Coronary artery (tissue), 2 donors: ENCODE data around the gene MRPS6.

Source experiments
- DNase-seq: peaks from one replicate; pipeline ENCODE4 v3.0.0-alpha.2; 2017; ENCODE audit warnings: low spot score
- H3K27ac ChIP-seq, 2 donors: fragments of 200-600 bp; sonication (generic); one replicate each; pipeline ENCODE4 v1.5.1; 2016 to 2019
- H3K4me3 ChIP-seq: fragments of 200-600 bp; sonication (generic); 2 replicates; pipeline ENCODE4 v1.5.1; 2016; ENCODE audit warnings: mild to moderate bottlenecking, moderate library complexity
- CTCF ChIP-seq: fragments of 200-600 bp; sonication (generic); IDR thresholded peaks from one replicate; pipeline ENCODE4 v1.5.1; 2019; ENCODE audit warnings: antibody characterized with exemption

Gene MRPS6

GRCh38 chr21:34046917-34047316 lies 26.5 kb upstream of the MRPS6 start:
- no peak overlapping the region for H3K27ac ChIP-seq
- H3K4me3 ChIP-seq, result no peak overlapping the region
- no peak for DNase-seq
- TF ChIP-seq CTCF, result no peak

- Histone ChIP-seq H3K27ac (no peak overlapping the region), H3K4me3 (no peak overlapping the region)
- TF ChIP-seq CTCF, result no peak
- DNase-seq, result no peak
Observed at GRCh38 chr21:34047835-34048234, 25.5 kb upstream of the MRPS6 start.

DNA sequence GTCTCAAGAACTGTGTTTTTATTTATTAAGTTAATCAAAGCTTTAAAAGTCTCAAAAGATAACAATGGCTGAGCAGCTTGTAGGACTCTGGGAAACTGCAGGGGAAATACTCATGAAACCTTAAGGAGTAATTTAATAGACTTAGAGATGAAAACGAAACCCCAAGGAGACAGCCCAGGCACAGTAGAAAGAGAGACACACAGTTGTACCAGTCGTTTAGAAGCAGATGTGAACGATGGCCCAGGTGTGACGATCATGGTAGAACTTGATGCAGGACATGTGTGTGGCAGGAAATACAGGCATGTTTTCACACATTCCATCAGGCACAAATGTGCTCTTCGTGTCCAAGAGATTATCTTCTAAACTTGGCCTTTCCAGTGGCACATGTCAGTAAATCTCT lies 21.2 kb upstream of the MRPS6 start:
- no peak for DNase-seq
- TF ChIP-seq CTCF, result no peak
- Histone ChIP-seq H3K4me3 (no peak overlapping the region), H3K27ac (no peak overlapping the region)

- H3K27ac ChIP-seq, result no peak overlapping the region
- DNase-seq, result no peak
- no peak overlapping the region for H3K4me3 ChIP-seq
- no peak for TF ChIP-seq CTCF
Observed at GRCh38 chr21:34054259-34054658, 19.1 kb upstream of the MRPS6 start.

GRCh38 chr21:34055615-34056014 lies 17.8 kb upstream of the MRPS6 start:
- Histone ChIP-seq H3K4me3 (no peak overlapping the region), H3K27ac (no peak overlapping the region)
- DNase-seq, result no peak
- no peak for TF ChIP-seq CTCF

GRCh38 chr21:34061983-34062382 lies 11.4 kb upstream of the MRPS6 start:
- no peak for TF ChIP-seq CTCF
- Histone ChIP-seq H3K4me3 (no peak overlapping the region), H3K27ac (no peak overlapping the region)
- DNase-seq, result no peak

DNA sequence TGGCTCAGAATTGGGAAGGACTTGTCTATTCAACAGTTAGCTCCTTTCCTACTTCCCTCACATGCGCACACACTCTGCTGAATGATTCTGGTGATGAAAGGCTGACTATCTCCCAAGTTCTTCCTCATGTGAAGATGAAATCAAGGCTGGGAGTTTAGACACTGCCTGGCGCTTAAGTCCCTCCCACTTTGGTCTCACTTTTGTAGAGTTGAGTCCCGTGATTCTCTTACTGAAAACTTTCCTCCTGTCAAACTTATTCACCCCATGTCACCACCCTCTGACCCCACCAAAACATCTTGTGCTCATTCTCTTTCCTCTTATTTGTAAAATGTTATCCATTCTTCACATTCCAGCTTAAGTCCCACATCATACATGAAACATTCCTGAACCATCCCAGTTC lies 8.4 kb upstream of the MRPS6 start:
- TF ChIP-seq CTCF, result no peak
- no peak overlapping the region for H3K27ac ChIP-seq
- DNase-seq, result no peak

More for the DNA sequence above, 8.4 kb upstream of the MRPS6 start:
- H3K4me3 ChIP-seq, result no peak overlapping the region
